Fibroblast of skin of abdomen (primary cell): ENCODE data around the gene SCUBE3. TPM values are rescaled to one million over a fixed set of nuclear protein-coding genes. Genes with fewer than 3 reads are reported as not detected.

ENCODE experiments used
- DNase-seq: peaks from one replicate; pipeline ENCODE4 v3.0.0-alpha.2; 2013
- polyA plus RNA-seq, 2 experiments: library from polyadenylated mRNA; unstranded; fragments of 120-200 nt; gene quantifications; one replicate each; pipeline ENCODE4 v1.2.1, GENCODE V29; 2013; ENCODE audit not compliant: insufficient read length in 2 of 2

The SCUBE3 gene
- polyA plus RNA-seq (2013, experiment 1 of 2; ENCODE audit: insufficient read length) = 31.6 TPM
- 32.4 TPM for polyA plus RNA-seq (2013, experiment 2 of 2; ENCODE audit: insufficient read length)

DNA sequence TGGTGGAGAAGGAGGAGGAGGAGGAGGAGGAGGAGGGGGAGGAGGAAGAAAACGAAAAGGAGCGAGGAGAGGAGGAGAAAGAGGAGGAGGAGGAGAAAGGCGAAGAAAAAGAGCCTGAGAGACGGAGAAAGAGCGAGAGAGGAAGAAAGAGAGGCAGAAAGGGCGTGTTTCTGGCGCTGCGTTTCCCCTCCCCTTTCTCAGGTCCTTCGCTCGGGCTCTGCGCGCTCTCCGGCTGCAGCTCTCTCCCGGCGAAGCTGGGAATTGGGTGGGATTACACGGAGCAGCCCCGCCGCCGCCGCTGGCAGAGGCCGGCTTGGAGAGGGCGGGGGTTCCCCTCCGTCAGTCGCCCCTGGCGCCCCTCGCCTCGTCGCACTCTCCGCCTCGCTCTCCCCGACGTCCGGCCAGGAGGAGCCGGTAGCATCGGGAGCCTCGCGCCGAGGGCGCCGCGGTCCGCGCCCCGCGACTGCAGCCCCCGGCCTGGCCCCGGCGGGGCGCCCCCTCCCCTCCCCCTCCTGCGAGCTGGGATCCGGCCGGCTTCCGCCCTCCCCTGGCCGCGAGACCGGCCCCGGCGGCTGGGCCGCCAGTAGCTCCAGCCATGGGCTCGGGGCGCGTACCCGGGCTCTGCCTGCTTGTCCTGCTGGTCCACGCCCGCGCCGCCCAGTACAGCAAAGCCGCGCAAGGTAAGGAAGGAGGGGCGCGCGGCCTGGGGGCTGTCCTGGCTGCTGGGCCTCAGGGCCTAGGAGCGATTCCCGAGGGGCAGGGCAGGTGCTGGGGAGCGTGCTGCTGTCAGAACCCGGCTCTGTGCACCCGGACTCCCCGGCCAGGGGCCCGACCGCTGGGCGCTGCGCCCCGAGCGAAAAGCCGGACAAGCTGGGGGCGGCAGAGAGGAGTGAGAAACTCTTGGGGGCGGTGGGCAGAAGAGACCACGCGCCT lies at the start of gene SCUBE3:
Gene SCUBE3, plus strand, starts transcription at position 133 of the 933 bp plus-strand sequence. Its CDS starts 463 bp downstream, at position 596.
- peak; percentile 58 for DNase-seq

DNA sequence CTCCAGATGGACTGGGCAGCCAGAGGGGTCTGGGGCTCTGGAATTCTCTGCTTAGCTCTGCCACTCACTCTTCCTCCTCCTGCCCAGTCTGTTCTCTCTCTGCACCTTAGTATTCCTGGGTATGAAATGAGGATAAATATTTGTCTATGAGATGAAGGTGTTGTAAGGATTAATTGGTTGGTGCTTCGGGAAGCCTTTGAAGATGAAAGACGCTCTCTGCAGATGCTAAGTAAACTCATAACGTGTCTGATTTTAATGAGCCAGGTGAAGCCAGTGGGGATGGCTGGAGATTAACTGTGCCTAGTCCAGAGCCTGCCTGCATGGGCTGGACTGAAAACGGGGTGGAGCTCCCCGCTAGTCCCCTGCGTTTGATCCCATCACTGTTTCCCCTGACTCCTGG lies 49.5 kb upstream of the SCUBE3 start:
- DNase-seq = no peak

DNA sequence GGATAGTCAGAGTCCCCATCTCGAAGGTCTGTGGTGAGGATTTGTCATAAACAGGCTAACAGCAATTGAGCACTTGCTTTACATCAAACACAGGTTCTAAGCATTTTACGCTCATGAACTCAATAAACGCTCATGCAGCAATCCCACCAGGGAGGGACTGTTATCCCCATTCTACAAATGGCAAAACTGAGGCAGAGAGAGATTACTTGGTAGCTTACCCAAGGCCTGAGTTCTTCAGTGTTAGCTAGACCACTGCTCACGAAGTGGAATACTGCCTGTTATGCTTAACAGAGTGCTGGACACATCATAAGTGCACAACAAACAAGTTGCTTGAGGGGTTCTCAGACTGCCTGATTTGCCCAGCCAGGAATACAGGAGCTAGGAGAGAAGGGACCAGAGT lies 48.9 kb upstream of the SCUBE3 start:
- DNase-seq = no peak

- DNase-seq = no peak
Measured at GRCh38 chr6:35165630-35166071, 48.1 kb upstream of the SCUBE3 start.

- no peak for DNase-seq
Measured at GRCh38 chr6:35166116-35166515, 47.6 kb upstream of the SCUBE3 start.

GRCh38 chr6:35166520-35166919 lies 47.2 kb upstream of the SCUBE3 start:
- no peak for DNase-seq

GRCh38 chr6:35167505-35167904 lies 46.3 kb upstream of the SCUBE3 start:
- no peak for DNase-seq

DNA sequence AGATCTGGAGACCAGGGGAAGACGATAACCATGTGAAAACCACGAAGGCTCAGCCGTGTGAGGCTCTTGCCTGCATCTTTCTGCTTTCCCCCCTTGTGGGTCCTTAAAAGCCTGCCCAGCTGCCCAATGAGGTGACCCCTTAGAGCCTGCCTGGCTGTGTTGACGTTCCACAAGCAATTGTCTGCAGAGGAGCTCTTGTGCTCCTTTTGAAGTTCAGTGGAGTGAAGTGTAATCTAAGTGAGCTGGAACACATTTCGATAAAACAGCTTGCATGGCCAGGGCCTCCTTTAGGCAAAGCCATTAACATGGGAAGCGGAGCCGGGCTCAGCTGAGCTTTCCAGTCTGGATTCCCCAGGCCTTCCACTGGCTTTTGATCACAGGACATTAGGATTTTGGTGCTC lies 45.3 kb upstream of the SCUBE3 start:
- DNase-seq = no peak

DNA sequence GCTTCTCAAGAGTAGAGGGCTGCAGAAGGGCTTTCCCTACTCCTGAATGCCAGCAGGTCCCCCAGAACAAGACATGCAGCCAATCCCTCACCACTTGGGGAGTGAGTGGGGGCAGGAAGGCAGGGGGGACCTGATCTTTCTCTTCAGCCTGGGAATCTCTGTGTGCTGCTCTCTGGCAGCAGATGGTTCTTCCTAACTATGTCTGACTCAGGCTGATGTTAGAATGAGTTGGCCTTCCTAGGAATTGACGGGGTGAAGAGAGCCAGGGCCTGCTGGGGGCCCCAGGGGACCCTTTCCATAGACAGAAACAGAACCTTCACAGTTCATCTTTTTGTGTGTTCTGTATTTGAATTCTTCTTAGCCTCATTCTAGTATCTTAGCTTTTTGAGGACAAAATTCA lies 43.6 kb upstream of the SCUBE3 start:
- peak; percentile 71 for DNase-seq

- DNase-seq = no peak
Measured at GRCh38 chr6:35170891-35171290, 42.9 kb upstream of the SCUBE3 start.

- peak; percentile 55 for DNase-seq
Measured at GRCh38 chr6:35173044-35173426, 40.7 kb upstream of the SCUBE3 start.

- no peak for DNase-seq
Measured at GRCh38 chr6:35173427-35174087, 40.2 kb upstream of the SCUBE3 start.

- no peak for DNase-seq
Measured at GRCh38 chr6:35174088-35174434, 39.7 kb upstream of the SCUBE3 start.

GRCh38 chr6:35174501-35174900 lies 39.3 kb upstream of the SCUBE3 start:
- DNase-seq = no peak

GRCh38 chr6:35176301-35177024 lies 37.3 kb upstream of the SCUBE3 start:
- no peak for DNase-seq

GRCh38 chr6:35177157-35177556 lies 36.6 kb upstream of the SCUBE3 start:
- no peak for DNase-seq

- DNase-seq = peak; percentile 80
Measured at GRCh38 chr6:35177596-35177995, 36.2 kb upstream of the SCUBE3 start.

GRCh38 chr6:35178012-35178411 lies 35.7 kb upstream of the SCUBE3 start:
- no peak for DNase-seq

DNA sequence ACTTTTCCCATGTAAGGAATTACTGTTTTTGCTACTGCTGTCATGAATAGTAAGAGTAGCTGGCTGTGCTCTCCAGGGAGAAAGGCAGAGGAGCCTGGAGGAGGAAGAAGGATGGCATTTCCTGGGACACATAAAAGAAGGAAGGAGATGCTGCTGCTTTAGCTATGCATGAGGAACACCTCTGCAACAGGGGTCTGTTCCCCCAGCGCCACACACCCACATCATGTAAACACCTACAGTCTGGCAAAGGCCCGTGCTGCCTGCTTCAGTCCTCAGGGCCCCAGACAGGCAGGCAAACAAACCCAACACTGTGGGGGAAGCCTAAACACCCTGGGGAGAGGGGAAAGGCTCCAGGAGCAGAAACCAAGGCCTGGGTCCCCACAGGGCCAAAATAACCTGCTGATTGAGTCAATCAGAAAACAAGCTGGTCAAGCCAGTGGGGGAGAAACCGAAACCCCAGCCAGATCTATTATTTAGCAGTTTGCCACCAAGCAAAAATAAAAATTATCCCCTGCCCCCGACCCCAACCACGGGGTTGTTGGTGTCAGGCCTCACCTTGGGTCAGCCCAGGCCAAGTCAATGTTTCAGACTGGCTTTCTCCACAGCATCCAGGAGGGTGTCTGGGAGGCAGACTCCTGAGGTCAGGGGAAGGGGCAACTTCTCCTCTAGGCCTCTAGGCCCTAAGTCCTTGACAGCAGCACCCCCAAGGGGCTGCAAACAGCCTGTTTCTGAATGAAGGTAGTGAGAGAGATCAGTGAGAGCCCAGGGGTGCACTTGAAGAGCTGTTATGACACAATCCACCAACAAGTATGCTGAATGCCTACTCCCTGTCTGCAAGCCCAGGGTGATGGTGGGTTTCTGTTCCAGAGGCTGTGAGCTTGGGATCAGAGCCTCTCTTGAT lies 34.6 kb upstream of the SCUBE3 start:
- DNase-seq = no peak

DNA sequence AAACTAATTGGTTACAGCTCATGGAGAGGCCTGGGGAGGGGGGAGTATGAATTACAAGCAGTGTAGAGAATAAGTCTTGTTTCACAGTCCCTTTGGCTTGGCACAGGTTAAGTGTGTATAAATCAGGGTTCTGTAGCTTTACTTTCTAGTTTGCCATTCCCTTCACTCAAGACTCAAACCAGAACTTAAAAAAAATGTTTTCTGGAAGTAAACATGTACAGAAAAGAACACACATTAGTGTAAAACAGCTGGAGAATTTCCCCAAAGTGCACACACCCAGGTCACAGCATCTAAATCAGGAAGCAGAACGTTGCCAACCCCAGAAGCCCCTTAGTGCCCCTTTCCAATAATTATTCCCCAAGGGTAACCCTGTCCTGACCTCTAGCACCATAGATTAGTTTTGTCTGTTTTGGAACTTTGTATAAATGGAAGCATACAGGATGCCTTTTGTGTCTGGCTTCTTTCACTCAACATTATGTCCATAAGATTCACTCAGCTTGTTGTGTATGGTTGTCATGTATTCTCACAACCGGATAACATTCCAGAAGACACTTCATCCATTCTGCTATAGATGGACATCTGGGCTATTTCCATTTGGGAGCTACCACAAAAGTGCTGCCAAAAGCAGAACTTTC lies 33.7 kb upstream of the SCUBE3 start:
- DNase-seq = no peak

GRCh38 chr6:35181308-35181932 lies 32.3 kb upstream of the SCUBE3 start:
- peak; percentile 69 for DNase-seq
